Measurements from ENCODE around the gene TFAM. TPM values are rescaled to one million over a fixed set of nuclear protein-coding genes. Genes with fewer than 3 reads are reported as not detected.

The TFAM gene
- total and polyA plus RNA-seq, 4 donors: 12.5 to 22.9 (median 18.4) TPM

- no peak overlapping the region for H3K4me3 ChIP-seq (ENCODE audit: low read depth in 1 of 3, low read length in 3 of 3)
- H3K36me3 ChIP-seq (ENCODE audit: control insufficient read depth in 4 of 4, insufficient read depth in 3 of 4, low read depth in 1 of 4, low read length in 3 of 4): peaks cover 0 to 1% (median 0%) of the 10 kb centered on the region in 4 donors
- TF ChIP-seq ATF3 (IDR thresholded peaks at IDR 0.05) (no peak), EGR1 (IDR thresholded peaks at IDR 0.05; ENCODE audit: low read depth in 2 of 2) (no peak)
- TF ChIP-seq, protein P1, sequence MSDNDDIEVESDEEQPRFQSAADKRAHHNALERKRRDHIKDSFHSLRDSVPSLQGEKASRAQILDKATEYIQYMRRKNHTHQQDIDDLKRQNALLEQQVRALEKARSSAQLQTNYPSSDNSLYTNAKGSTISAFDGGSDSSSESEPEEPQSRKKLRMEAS (IDR thresholded peaks at IDR 0.05): no peak
- DNase-seq (ENCODE audit: low spot score): no peak
- no peak overlapping the region for H3K9ac ChIP-seq (ENCODE audit: low read depth in 1 of 2, low read length in 2 of 2)
- no peak overlapping the region for H3K27ac ChIP-seq (ENCODE audit: low read depth in 1 of 2, low read length in 2 of 2)
- H3K27me3 ChIP-seq (ENCODE audit: control insufficient read depth in 4 of 4, insufficient read depth in 4 of 4, low read length in 3 of 4): no peaks in the 10 kb centered on the region
- WGBS: 85% methylated on average over 5 of the region's 5 CpGs
- H3K4me1 ChIP-seq (ENCODE audit: control insufficient read depth in 4 of 4, insufficient read depth in 4 of 4, low read length in 3 of 4): no peaks in the 10 kb centered on the region
- H3K9me3 ChIP-seq (ENCODE audit: control insufficient read depth in 4 of 4, low read length in 3 of 4): peaks cover 0 to 3% (median 0%) of the 10 kb centered on the region in 4 donors
Observed at GRCh38 chr10:58439632-58440364, 54.6 kb downstream of the TFAM start.

- Histone ChIP-seq H3K27ac (ENCODE audit: low read depth in 1 of 2, low read length in 2 of 2) (no peak overlapping the region), H3K9me3 (ENCODE audit: control insufficient read depth in 4 of 4, low read length in 3 of 4) (peaks cover 0 to 3% (median 0%) of the 10 kb centered on the region in 4 donors), H3K4me1 (ENCODE audit: control insufficient read depth in 4 of 4, insufficient read depth in 4 of 4, low read length in 3 of 4) (no peaks in the 10 kb centered on the region), H3K9ac (ENCODE audit: low read depth in 1 of 2, low read length in 2 of 2) (no peak overlapping the region), H3K27me3 (ENCODE audit: control insufficient read depth in 4 of 4, insufficient read depth in 4 of 4, low read length in 3 of 4) (no peaks in the 10 kb centered on the region), H3K36me3 (ENCODE audit: control insufficient read depth in 4 of 4, insufficient read depth in 3 of 4, low read depth in 1 of 4, low read length in 3 of 4) (peaks cover 0 to 1% (median 0%) of the 10 kb centered on the region in 4 donors), H3K4me3 (ENCODE audit: low read depth in 1 of 3, low read length in 3 of 3) (no peak overlapping the region)
- no peak for DNase-seq (ENCODE audit: low spot score)
- 0% methylated on average over 1 of the region's 1 CpG for WGBS
- TF ChIP-seq JUND (IDR thresholded peaks at IDR 0.05): no peak
- TF ChIP-seq RAD21 (IDR thresholded peaks at IDR 0.05): no peak
- TF ChIP-seq, protein P2, sequence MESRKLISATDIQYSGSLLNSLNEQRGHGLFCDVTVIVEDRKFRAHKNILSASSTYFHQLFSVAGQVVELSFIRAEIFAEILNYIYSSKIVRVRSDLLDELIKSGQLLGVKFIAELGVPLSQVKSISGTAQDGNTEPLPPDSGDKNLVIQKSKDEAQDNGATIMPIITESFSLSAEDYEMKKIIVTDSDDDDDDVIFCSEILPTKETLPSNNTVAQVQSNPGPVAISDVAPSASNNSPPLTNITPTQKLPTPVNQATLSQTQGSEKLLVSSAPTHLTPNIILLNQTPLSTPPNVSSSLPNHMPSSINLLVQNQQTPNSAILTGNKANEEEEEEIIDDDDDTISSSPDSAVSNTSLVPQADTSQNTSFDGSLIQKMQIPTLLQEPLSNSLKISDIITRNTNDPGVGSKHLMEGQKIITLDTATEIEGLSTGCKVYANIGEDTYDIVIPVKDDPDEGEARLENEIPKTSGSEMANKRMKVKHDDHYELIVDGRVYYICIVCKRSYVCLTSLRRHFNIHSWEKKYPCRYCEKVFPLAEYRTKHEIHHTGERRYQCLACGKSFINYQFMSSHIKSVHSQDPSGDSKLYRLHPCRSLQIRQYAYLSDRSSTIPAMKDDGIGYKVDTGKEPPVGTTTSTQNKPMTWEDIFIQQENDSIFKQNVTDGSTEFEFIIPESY (IDR thresholded peaks at IDR 0.05): no peak
- TF ChIP-seq, protein P1 (IDR thresholded peaks at IDR 0.05): no peak
- no peak for TF ChIP-seq HNF4G (IDR thresholded peaks at IDR 0.05)
- no peak for TF ChIP-seq YY1 (IDR thresholded peaks at IDR 0.05)
- no peak for TF ChIP-seq SP1 (IDR thresholded peaks at IDR 0.05)
- no peak for TF ChIP-seq CTCF (IDR thresholded peaks at IDR 0.05; ENCODE audit: low read depth, low read length, missing input control)
- no peak for TF ChIP-seq TAF1 (conservative IDR thresholded peaks at IDR 0.05)
- TF ChIP-seq REST (IDR thresholded peaks at IDR 0.05): no peak
- TF ChIP-seq FOXA1 (IDR thresholded peaks at IDR 0.05): no peak
- no peak for TF ChIP-seq HNF4A (conservative IDR thresholded peaks at IDR 0.05)
- no peak for TF ChIP-seq FOXA2 (IDR thresholded peaks at IDR 0.05)
- no peak for TF ChIP-seq EGR1 (IDR thresholded peaks at IDR 0.05; ENCODE audit: low read depth in 2 of 2)
- TF ChIP-seq ATF3 (IDR thresholded peaks at IDR 0.05): no peak
- no peak for TF ChIP-seq NR2F2 (IDR thresholded peaks at IDR 0.05)
- TF ChIP-seq GABPA (IDR thresholded peaks at IDR 0.05 in 1 of 2, conservative IDR thresholded peaks at IDR 0.05 in 1 of 2): no peak
Observed at GRCh38 chr10:58440484-58440883, 55.3 kb downstream of the TFAM start.

All from liver (tissue), 9 donors.